ENCODE data around the gene CHFR. TPM values are rescaled to one million over a fixed set of nuclear protein-coding genes. Genes with fewer than 3 reads are reported as not detected.

The CHFR gene
- 19.7 to 24.4 TPM (median 22.6 TPM) in 5 replicates for total RNA-seq (2022; extraction: Qiagen RNA extraction; ENCODE audit: low read depth)

DNA sequence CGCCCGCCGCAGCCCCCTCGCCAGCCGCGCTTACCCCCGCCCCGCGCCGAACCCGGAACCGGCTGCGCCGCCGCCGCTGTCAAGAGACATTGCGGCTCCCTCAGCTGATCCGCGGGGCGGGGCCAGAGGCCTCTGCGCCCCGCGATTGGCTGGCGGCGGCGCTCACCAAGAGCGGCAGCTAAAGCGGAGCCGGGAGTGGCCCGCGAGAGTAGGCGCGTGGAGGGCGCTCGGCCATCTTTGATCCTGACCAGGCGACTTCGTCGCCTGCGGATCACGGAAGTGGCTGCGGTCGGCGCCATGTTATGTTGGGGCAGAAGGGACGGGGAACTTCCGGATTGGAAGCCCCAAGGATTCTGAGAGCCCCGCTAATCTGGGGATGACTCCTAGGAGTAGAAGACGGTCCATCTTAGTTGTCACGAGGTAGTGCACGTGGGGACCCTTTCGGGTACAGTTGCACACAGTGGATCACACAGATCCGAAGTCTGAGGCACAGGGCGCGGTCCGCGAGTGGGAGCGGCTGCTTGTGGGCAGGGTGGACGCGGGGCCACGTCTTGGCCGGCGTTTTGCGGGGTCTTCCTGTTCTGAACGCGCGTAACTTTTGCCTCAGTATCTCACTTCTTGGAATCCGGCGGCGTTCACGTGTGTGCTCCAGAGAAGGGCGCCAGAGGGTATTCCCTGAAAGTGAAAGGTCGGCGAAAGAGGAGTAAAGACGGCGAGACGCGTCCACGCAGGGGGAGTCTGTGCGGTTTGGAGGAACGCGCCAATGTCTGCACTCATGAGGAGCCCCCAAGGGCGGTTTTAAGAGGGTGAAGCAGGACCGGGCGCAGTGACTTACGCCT, at the start of gene CHFR:
Gene CHFR, minus strand, starts transcription at position 93 of the 839 bp plus-strand sequence. CDS start 277 bp downstream, outside the sequence.

GRCh38 chr12:132828706-132829534, 58.5 kb downstream of the CHFR start, which contains the start of gene GOLGA3:
Gene GOLGA3, minus strand, starts transcription at chr12:132828869. Its CDS starts 6,741 bp downstream, at chr12:132822128.

Other genes with a start within 250 kb of the CHFR start
- 42.9 to 46.7 TPM (median 44.0 TPM) in 5 replicates for gene POLE, start 200.3 kb downstream of the CHFR start, total RNA-seq (2022; extraction: Qiagen RNA extraction; ENCODE audit: low read depth)
- gene PXMP2, start 200.0 kb downstream of the CHFR start, total RNA-seq (2022; extraction: Qiagen RNA extraction; ENCODE audit: low read depth), result 21.1 to 33.0 TPM (median 30.6 TPM) in 5 replicates
- 40.9 to 61.2 TPM (median 56.3 TPM) in 5 replicates for gene PGAM5, start 176.8 kb downstream of the CHFR start, total RNA-seq (2022; extraction: Qiagen RNA extraction; ENCODE audit: low read depth)
- gene ANKLE2, start 125.8 kb downstream of the CHFR start, total RNA-seq (2022; extraction: Qiagen RNA extraction; ENCODE audit: low read depth), result 65.2 to 77.9 TPM (median 74.1 TPM) in 5 replicates
- gene GOLGA3, start 58.7 kb downstream of the CHFR start, total RNA-seq (2022; extraction: Qiagen RNA extraction; ENCODE audit: low read depth), result 16.8 to 25.5 TPM (median 21.4 TPM) in 5 replicates
- 2.6 to 3.6 TPM (median 3.2 TPM) in 5 replicates for gene ZNF605, start 68.7 kb upstream of the CHFR start, total RNA-seq (2022; extraction: Qiagen RNA extraction; ENCODE audit: low read depth)
- gene ZNF26, start 98.8 kb upstream of the CHFR start, total RNA-seq (2022; extraction: Qiagen RNA extraction; ENCODE audit: low read depth), result 7.0 to 12.7 TPM (median 8.5 TPM) in 5 replicates
- 9.3 to 13.7 TPM (median 12.3 TPM) in 5 replicates for gene ZNF84, start 149.9 kb upstream of the CHFR start, total RNA-seq (2022; extraction: Qiagen RNA extraction; ENCODE audit: low read depth)
- 8.0 to 11.3 TPM (median 8.5 TPM) in 5 replicates for gene ZNF140, start 193.3 kb upstream of the CHFR start, total RNA-seq (2022; extraction: Qiagen RNA extraction; ENCODE audit: low read depth)
- gene ZNF891, start 242.7 kb upstream of the CHFR start, total RNA-seq (2022; extraction: Qiagen RNA extraction; ENCODE audit: low read depth), result 0.31 to 0.46 TPM (median 0.37 TPM) in 5 replicates
- 1.1 to 2.1 TPM (median 1.6 TPM) in 5 replicates for gene ZNF10, start 243.0 kb upstream of the CHFR start, total RNA-seq (2022; extraction: Qiagen RNA extraction; ENCODE audit: low read depth)